Mesenteric fat pad (tissue), 1 donor: ENCODE results near the gene UBQLN2. TPM values are rescaled to one million over a fixed set of nuclear protein-coding genes. Genes with fewer than 3 reads are reported as not detected.

ENCODE experiments used
- total RNA-seq: library from RNA; stranded (reverse); fragmentation: NEBNext Ultra II Directional; extraction: Animal tissue kit (Norgen Biotek cat#: 25700); gene quantifications from one replicate; pipeline ENCODE4 v1.2.1, GENCODE V29; 2021
- donor health status: DM: yes; HTN: yes; CAD: no.

The UBQLN2 gene
- total RNA-seq, 1 donor from 2014 or later: 23.5 TPM

Other genes with a start within 250 kb of the UBQLN2 start
- 25.1 TPM for gene NBDY, start 165.6 kb downstream of the UBQLN2 start, total RNA-seq